ENCODE measurements around the gene TTLL9.
"Not testable (repeated sequence)": the region's sequence is repeated elsewhere in the genome, so short reads cannot be mapped to it uniquely, and the experiment has no call there.

Gene TTLL9

DNA sequence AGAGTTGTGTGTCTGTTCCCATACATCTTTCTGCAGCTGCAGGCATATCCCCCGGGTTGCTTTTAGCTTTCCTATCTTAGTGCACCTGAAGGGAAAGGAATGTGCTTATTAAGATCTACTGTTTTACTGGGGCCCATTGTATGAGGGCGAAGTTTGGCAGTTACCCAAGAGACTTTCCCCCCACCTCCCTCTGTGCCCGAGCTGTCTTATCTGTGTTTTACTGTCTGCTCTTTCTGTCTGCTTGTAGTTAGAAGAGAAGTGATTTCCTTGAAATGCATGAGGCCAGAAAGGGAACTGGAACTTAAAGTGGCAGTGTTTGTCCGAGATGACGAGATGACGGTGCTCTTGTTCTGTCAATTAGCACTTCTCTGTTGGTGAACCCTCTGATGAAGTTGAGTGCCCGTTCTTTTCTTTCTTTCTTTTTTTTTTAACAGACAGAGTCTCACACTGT, 47.6 kb downstream of the TTLL9 start:
- not testable (repeated sequence) for DNase-seq (ENCODE audit: low read depth)

DNA sequence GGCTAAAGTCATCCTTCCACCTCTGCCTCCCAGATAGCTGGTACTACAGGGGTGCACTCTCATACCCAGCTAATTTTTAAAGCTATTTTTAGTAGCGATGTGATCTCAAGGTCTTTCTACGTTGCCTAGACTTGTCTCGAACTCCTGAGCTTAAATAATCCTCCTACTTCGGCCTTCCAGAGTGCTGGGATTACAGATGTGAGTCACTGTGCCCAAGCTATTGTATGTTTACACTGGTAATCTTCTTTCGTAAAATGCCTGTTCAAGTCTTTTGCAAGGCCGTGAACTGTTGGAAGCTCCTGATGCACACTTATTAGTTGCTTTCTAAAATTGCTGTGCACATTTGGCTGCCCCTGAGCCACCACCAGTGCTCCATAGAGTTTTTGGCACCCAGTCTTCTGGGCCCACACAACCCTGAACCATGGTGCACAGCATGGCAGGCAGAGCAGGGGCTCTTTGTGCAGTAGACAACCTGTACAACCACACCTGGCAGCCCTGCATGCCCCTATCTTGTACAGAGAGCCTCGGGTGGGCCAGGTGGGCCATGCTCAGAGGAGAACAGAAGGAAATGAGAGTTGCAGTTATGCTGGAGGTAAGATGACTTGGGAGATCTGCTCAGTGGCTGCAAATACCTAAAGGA, 48.2 kb downstream of the TTLL9 start:
- DNase-seq (ENCODE audit: low read depth) = no peak

DNA sequence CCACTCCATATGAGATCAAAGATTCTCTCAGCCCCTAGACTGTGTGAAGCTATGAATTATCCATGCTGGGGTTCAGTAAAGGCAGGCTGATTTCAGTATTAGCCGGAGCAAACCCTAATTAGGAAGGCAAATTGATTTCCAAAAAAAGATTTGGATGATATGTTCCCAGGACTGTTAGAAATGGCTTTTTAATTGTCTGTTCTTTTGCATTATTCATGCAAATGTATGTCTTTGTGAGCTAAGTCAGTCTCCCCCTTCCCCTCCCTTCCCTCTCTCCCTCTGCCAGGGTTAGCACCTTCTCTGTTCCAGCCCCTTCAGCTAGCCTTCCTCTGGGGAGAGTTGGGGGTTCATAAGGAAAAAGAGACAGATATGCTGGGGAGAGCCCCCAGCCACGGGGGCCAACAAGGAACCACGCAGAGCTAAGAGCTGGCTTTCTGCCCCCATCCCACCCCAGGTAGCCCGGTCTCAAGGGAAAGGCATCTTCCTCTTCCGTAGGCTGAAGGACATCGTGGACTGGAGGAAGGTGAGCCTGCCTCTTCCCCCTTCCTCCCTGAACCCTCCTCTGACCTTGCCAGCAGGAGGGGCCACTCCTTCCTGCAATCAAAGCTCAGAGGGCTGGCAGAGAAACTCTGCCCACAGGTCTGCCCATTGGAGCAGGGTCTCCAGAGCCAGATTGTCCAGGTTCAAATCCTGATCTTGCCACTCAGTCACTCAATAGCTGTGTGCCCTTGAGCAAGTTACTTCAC, 49.1 kb downstream of the TTLL9 start:
- no peak for DNase-seq (ENCODE audit: low read depth)

DNA sequence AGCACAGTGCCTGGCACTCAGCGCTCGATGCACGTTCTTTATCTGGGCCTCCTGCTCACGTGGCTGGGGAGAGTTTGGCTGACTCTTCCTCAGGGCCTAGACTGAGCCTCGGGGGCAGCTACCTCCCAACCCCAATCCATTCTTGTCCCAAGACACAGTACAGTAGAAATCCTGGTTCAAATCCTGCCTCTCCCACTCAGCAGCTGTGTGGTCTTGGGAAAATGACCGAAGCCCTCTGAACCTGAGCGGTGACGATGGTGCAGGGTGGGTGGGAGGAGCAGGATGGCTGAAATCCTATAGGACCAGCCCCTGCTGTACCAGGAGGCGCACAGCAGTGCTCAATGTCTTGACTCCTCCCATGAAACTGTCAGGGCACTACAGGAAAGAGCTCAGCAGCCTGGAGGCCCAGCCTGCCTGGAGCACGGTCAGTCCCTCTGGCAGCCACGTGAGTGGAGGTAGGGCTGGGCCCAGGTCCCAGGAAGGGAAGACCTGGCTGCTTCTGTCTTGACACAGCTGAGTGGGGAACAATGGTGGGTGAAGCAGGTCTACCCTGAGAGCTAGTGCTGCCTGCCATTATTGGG, 49.9 kb downstream of the TTLL9 start:
- no peak for DNase-seq (ENCODE audit: low read depth)

DNA sequence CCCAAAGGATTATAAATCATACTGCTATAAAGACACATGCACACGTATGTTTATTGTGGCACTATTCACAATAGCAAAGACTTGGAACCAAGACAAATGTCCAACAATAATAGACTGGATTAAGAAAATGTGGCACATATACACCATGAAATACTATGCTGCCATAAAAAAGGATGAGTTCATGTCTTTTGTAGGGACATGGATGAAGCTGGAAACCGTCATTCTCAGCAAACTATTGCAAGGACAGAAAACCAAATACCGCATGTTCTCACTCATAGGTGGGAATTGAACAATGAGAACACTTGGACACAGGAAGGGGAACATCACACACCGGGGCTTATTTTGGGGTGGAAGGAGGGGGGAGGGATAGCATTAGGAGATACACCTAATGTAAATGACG, 51.0 kb downstream of the TTLL9 start:
- not testable (repeated sequence) for DNase-seq (ENCODE audit: low read depth)

DNA sequence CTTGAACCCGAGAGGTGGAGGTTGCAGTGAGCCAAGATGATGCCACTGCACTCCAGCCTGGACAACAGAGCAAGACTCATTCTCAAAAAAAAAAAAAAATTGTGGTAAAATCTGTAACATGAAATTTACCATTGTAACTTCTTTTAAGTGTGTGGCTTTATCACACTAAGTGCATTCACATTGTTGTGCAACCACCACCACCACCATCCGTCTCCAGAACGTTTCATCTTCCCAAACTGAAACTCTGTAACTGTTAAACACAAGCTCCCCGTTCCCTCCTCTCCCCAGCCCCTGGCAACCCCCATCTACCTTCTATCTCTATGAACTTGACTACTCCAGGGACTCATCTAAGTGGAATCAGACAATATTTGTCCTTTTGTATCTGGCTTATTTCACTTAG, 51.7 kb downstream of the TTLL9 start:
- DNase-seq (ENCODE audit: low read depth) = no peak

DNA sequence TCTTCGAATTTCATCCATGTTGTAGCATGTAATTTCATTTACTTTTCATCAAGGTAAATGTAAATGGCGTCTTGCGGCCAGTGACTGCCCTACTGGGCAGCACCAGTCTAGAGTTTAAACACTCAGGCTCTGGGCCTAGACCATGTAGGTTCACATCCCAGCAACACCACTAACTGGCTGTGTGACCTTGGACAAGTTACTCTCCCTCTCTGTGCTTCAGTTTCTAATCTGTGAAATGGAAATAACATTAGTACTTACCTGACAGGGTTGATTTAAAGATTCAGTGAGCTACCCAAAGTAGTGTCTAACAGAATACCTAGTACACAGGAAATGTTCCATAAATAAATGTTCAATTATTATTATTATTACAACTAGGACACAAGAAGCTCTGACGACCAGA, 52.2 kb downstream of the TTLL9 start:
- DNase-seq (ENCODE audit: low read depth) = no peak

DNA sequence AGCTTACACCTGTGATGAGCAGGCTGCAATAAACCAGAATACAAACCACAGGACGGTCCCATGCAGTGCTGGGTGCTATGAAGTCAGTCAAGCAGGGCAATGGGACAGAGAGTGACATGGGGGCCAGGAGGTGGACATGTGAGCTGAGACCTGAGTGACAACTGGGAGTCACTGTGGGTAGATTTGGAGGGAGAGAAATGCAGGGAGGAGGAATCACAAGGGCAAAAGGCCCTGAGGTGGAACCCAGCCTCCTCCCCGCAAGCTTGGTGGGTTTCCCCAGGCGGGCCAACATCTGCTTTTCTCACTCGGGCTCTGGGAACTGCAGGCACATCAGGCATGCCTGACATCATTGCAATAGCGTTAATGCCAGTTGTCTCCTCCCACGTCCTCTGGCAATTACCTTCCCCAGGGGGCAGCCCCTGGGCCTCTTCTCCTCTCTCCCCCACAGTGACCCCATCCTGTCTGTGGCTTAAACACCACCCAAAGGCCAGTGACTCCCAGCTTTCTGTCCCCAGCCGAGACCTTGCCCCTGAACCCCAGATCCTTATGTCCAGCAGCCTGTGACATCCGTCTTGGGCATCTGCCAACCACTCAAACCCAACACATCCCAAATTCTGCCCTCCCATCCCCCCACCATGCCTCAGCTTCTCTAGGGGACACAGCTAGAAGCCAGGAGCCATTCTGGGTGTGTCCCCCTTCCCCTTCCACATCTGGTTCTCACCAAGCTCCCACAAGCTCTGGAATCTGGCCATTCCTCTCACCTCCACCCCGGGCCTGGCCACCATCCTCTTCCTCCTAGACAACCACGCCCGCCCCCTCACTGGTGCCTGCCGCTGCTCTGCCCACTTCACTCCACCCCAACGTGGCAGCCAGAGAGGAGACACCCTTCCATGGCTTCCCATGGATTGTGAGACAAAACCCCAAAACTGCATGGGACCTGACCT, 53.2 kb downstream of the TTLL9 start:
- no peak for DNase-seq (ENCODE audit: low read depth)

DNA sequence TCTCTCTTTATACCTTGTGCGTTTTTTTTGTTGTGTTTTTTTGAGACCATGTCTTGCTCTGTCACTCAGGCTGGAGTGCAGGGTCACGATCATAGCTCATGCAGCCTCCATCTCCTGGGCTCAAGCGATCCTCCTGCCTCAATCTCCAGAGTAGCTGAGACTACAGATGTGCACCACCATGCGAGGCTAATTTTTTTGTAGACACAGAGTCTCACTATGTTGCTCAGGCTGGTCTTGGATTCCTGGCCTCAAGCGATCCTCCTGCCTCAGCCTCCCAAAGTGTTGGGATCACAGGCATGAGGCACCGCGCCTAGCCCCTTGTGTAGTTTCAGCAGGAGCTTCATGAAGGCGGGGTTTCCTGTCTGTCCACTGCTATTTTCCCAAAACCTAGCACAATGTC, 54.1 kb downstream of the TTLL9 start:
- no peak for DNase-seq (ENCODE audit: low read depth)

DNA sequence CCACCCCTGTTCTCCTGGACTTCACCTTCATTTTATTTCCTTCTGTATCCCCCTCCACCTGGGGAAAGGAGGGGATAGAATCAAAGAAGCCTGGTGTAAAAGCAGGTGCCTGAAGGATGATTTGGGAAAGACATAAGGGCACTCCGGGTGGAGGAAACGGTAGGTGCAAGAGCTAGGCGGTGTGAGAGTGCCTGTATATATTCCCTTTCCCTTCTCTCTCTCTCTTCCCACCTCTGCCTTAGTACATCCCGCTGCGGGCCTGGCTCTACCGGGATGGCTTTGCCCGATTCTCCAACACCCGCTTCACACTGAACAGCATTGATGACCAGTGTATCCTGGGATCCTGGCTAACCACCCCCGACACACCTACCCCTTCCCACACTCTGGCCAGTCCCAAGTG, 55.2 kb downstream of the TTLL9 start:
- no peak for DNase-seq (ENCODE audit: low read depth)

DNA sequence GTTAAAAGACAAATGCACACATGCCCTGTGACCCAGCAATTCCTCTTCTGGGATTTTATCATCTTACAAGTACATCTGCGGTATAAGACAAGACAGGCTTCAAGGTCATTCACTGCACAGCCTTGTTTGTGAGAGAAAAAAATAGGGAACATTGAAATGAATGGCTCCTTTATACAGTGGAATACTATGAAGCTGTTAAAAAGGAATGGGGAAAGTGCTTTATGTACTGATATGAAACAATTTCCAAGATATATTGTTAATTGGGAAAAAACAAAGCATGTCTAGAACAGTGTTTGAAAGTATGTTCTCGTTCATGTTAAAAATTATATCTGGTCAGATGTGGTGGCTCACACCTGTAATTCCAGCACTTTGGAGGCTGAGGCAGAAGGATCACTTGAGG, 56.1 kb downstream of the TTLL9 start:
- no peak for DNase-seq (ENCODE audit: low read depth)

DNA sequence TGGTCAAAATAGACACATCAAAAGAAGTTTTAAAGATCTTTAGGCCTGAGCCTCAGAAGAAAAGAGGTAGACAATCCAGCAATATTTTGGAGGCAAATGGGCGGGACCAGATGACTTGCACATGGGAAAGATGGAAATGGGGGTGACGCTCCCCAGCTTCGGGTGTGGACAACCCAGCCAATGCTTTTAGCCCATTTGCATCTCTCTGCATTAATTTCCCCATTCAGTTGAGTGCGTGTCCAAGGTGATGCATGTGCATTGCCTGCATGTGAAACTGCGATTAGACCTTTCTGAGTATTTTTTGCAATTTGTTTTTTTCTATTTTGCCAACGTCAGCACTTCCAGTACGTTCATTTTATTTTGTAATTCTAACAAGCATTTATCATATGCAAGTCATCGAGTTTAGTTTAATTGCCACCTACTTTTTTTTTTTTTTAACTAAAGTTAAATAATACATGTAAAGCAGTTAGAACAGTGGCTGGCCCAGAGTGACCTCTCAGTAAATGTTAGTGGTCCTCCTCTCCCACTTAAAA, 57.3 kb downstream of the TTLL9 start:
- no peak for DNase-seq (ENCODE audit: low read depth)

DNA sequence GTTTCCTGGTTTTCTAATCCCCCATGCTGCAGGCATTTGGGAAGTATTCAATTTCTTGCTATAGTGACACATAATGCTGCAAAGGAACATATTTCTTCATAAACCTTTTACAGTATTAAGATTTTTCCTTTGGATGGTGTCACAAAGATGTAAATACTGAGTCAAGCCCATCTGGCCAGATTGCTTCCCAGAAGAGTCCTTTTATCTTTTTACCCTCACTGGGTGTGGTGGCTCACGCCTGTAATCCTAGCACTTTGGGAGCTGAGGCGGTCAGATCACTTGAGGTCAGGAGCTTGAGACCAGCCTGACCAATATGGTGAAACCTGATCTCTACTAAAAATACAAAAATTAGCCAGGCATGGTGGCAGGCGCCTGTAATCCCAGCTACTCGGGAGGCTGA, 59.2 kb downstream of the TTLL9 start:
- not testable (repeated sequence) for DNase-seq (ENCODE audit: low read depth)

DNA sequence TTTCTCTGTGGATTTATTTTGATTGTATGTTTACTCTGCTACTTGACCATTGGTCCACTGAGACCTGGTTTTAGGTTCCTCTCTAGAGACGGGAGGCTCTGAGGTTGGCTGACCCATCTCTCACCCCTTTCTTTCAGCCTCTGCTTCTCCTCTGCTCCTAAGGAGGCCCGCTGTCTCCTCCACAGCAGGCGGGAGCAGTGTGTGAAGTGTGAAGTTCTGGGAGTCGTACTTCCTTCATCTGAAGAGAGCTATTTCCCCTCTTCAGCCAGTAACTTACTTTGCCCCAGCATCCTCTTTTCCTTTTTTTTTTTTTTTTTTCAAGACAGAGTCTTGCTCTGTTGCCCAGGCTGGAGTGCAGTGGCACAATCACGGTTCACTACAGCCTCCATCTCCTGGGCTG, 60.3 kb downstream of the TTLL9 start:
- no peak for DNase-seq (ENCODE audit: low read depth)

DNA sequence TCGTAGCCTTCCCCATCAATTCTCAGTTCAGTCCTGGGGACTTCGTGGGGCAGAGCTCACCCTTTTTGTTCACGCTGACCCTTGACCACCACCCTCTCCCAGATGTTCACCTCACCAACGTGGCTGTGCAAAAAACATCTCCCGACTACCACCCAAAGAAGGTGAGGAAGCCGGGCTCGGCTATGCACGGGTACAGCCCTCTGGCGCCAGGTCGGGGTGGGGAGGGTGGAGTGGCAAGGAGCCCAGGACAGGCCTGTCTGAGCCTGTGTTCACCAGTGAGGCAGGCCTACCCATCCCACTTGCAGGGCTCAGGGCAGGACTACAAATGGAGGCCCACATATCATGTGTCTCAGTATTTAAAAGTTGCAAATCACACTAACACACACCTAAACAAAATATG, 63.3 kb downstream of the TTLL9 start:
- DNase-seq (ENCODE audit: low read depth) = no peak

DNA sequence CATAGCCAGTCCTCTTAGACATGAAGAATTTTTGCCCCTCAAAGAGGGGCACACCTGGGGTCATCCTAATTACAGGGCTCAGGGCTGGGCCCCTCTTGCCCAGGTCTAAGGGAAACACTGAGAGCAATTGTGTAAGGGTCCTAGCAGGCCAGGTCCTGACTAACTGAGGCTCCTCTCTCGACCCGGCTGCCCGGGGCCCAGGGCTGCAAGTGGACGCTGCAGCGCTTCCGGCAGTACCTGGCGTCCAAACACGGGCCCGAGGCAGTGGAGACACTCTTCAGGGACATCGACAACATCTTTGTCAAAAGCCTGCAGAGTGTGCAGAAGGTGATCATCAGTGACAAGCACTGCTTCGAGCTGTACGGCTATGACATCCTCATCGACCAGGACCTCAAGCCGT, 64.1 kb downstream of the TTLL9 start:
- no peak for DNase-seq (ENCODE audit: low read depth)

DNA sequence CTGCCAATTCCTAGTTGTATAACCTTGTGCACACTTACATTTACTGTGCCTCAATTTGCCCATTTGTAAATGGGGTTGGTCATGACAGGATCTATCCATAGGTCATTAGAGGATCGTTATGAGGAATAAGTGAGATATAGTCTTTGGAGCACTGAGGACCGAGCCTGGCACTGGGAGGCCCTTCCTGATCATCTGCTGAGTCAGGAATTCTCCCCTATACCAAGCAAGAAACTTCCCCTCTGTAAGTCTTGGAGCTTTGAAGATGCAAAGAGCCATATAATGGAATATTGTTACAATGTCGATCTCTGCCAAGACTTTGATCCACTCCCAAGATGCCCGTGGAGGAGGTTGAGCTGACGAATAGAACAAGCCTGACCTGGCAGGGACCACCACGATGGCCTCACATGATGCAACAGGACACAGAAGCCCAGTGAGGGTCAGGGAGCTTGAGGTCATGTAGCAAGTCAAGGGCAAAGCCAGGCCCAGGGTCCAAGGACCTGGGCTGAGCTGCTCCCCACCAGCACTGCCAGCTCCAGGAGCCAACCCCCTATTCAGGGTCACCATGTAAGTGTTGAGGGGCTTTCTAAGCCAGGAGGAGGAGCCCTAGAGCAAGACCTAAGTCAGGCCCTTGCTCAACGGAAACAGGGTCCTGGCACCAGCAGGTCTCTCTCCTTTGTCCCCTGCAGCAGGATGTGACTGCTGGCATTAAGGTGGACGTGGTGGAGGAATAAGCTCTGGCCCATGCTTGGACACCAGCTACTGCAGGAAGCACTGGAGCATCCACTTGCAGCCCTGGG, 64.7 kb downstream of the TTLL9 start:
- no peak for DNase-seq (ENCODE audit: low read depth)

DNA sequence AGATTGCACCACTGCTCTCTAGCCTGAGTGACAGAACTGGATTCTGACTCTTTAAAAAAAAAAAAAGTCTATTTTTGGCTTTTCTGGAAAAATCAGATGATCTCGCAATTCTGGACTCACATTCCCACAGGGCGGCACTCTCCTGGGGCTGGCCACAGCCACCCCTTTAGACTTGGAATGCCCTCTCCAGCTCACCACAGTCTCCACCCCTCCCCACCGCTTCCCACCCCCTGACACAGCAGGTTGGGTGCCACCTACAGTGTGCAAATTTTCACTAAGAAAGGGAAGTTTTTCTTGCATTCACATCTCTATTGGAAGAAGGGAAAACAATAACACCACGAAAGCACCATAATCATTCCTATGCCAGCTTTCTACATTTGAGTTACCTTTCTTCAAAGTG, 66.0 kb downstream of the TTLL9 start:
- DNase-seq (ENCODE audit: low read depth) = no peak

DNA sequence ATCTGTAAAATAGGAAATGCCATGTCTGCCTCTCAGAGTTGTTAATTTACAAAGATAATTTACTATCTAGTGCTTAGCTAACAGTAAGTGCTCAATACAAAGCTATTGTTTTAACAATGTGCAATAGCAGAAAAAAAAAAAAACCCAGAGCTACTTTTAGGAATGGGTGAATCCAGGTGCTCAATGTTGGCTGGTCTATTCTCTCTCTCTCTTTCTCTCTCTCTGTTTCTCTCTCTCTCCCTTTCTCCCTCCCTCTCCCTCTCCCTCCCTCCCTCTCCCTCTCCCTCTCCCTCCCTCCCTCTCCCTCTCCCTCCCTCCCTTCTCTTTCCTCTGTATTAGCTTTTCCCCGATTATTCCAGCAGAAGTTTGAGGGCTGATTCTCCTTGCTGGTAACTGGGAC, 67.4 kb downstream of the TTLL9 start:
- DNase-seq (ENCODE audit: low read depth) = no peak

DNA sequence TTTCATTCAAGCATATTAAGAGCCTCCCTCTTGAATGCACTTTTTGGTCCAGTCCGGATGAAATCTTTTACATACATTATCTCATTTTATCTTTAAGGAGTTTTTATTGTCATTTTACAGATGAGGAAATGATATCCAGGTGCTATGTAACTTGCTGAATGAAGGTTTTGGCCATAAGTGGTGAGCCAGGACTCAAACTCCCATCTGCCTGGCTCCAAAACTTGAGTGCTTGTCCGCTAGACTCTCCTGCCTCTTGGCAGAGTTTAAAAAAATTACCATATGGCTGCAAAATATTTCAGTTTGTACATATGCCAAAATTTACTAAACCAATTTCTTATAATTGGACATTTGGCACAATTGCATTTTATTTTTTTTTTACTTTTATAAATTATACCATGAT, 69.2 kb downstream of the TTLL9 start:
- no peak for DNase-seq (ENCODE audit: low read depth)

DNA sequence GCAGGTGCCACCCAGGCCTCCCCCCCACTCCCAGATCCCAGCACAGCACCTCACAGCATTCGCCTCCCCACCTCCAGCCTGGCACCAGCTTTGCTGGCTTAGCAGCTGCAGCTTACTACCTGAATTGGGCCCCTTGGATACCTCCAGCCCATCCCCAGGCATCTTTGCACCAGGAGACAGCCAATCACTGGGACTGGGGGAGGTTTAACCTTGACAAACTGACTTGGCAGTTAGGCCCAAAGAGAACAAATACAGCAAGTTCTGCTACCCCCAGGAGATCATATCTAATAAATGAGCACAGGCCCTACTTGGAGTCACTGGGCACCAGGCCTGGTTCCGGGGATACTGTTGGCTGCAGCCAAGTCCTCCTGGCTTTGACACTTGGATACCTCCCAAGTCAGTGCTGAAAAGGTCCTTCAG, 72.6 kb downstream of the TTLL9 start:
- DNase-seq (ENCODE audit: low read depth) = no peak

Data from activated T-helper 1 cell treated with Interleukin-2 at 50 U/mL for 16 hours (primary cell).